ENCODE data around the gene UVRAG. TPM values are rescaled to one million over a fixed set of nuclear protein-coding genes. Genes with fewer than 3 reads are reported as not detected.

UVRAG gene
- total RNA-seq, 1 experiment from 2014 or later = 13.0 TPM

GRCh38 chr11:75905434-75905833 lies 90.4 kb downstream of the UVRAG start:
- TF ChIP-seq EZH2phosphoT487 (IDR thresholded peaks at IDR 0.05; ENCODE audit: borderline replicate concordance, low read length) = no peak
- TF ChIP-seq, protein P1, sequence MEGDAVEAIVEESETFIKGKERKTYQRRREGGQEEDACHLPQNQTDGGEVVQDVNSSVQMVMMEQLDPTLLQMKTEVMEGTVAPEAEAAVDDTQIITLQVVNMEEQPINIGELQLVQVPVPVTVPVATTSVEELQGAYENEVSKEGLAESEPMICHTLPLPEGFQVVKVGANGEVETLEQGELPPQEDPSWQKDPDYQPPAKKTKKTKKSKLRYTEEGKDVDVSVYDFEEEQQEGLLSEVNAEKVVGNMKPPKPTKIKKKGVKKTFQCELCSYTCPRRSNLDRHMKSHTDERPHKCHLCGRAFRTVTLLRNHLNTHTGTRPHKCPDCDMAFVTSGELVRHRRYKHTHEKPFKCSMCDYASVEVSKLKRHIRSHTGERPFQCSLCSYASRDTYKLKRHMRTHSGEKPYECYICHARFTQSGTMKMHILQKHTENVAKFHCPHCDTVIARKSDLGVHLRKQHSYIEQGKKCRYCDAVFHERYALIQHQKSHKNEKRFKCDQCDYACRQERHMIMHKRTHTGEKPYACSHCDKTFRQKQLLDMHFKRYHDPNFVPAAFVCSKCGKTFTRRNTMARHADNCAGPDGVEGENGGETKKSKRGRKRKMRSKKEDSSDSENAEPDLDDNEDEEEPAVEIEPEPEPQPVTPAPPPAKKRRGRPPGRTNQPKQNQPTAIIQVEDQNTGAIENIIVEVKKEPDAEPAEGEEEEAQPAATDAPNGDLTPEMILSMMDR (conservative IDR thresholded peaks at IDR 0.05; ENCODE audit: low read depth, low read length) = no peak
- TF ChIP-seq EZH2 (IDR thresholded peaks at IDR 0.05; ENCODE audit: low read length, unreplicated experiment) = no peak
- Histone ChIP-seq H3K27me3 (ENCODE audit: low read length) (no peaks in the 10 kb centered on the region), H3K9me2 (replicated peaks; ENCODE audit: low read length) (no peaks in the 10 kb centered on the region), H2AFZ (ENCODE audit: low read length) (no peak overlapping the region), H3K9me3 (ENCODE audit: low read length) (no peaks in the 10 kb centered on the region), H3K4me3 (ENCODE audit: low read length) (no peak overlapping the region), H3K9ac (ENCODE audit: low read length) (no peak overlapping the region), H3K36me3 (ENCODE audit: low read depth, low read length) (no peaks in the 10 kb centered on the region), H3K79me2 (ENCODE audit: low read length) (no peaks in the 10 kb centered on the region), H4K20me1 (ENCODE audit: low read length) (no peaks in the 10 kb centered on the region), H3K4me2 (ENCODE audit: low read length) (no peak overlapping the region), H3K4me1 (ENCODE audit: insufficient read depth, low read length) (no peaks in the 10 kb centered on the region), H3F3A (ENCODE audit: low read length, unreplicated experiment) (no peaks in the 10 kb centered on the region), H3K27ac (ENCODE audit: low read length) (no peak overlapping the region)
- intact Hi-C loops (cut with micrococcal nuclease) = no loop called here
- DNase-seq (no peak), ATAC-seq (no peak)
- ChIA-PET POLR2A (ENCODE audit: unreplicated experiment) (no interaction called here), CTCF (no interaction called here)
- BruUV-seq (replicated peaks) = no TSS peak

GRCh38 chr11:75907906-75908527 lies 93.0 kb downstream of the UVRAG start:
- H3K4me3 ChIP-seq (ENCODE audit: low read length) = no peak overlapping the region
- no peaks in the 10 kb centered on the region for H3K9me3 ChIP-seq (ENCODE audit: low read length)
- H3K79me2 ChIP-seq (ENCODE audit: low read length) = no peaks in the 10 kb centered on the region
- intact Hi-C loops (cut with micrococcal nuclease) = no loop called here
- BruUV-seq (replicated peaks) = no TSS peak
- no peak for ATAC-seq
- no peaks in the 10 kb centered on the region for H3K4me1 ChIP-seq (ENCODE audit: insufficient read depth, low read length)
- no peak for DNase-seq
- H3K9ac ChIP-seq (ENCODE audit: low read length) = no peak overlapping the region
- no peaks in the 10 kb centered on the region for H3K27me3 ChIP-seq (ENCODE audit: low read length)
- no peak overlapping the region for H2AFZ ChIP-seq (ENCODE audit: low read length)
- ChIA-PET CTCF (no interaction called here), POLR2A (ENCODE audit: unreplicated experiment) (no interaction called here)
- TF ChIP-seq EZH2 (IDR thresholded peaks at IDR 0.05; ENCODE audit: low read length, unreplicated experiment) (no peak), EZH2phosphoT487 (IDR thresholded peaks at IDR 0.05; ENCODE audit: borderline replicate concordance, low read length) (no peak)
- TF ChIP-seq, protein P1 (conservative IDR thresholded peaks at IDR 0.05; ENCODE audit: low read depth, low read length) = no peak
- no peaks in the 10 kb centered on the region for H4K20me1 ChIP-seq (ENCODE audit: low read length)
- no peak overlapping the region for H3K4me2 ChIP-seq (ENCODE audit: low read length)
- H3K9me2 ChIP-seq (replicated peaks; ENCODE audit: low read length) = no peaks in the 10 kb centered on the region
- peaks cover 3% of the 10 kb centered on the region; the same call in 1 of the 2 replicates for H3K36me3 ChIP-seq (ENCODE audit: low read depth, low read length)
- H3F3A ChIP-seq (ENCODE audit: low read length, unreplicated experiment) = no peaks in the 10 kb centered on the region
- H3K27ac ChIP-seq (ENCODE audit: low read length) = no peak overlapping the region

GRCh38 chr11:75910426-75911145 lies 95.6 kb downstream of the UVRAG start:
- no peaks in the 10 kb centered on the region for H3K4me1 ChIP-seq (ENCODE audit: insufficient read depth, low read length)
- H3K36me3 ChIP-seq (ENCODE audit: low read depth, low read length) = peaks cover 3% of the 10 kb centered on the region; the same call in 1 of the 2 replicates
- no peak for TF ChIP-seq EZH2phosphoT487 (IDR thresholded peaks at IDR 0.05; ENCODE audit: borderline replicate concordance, low read length)
- TF ChIP-seq, protein P1 (conservative IDR thresholded peaks at IDR 0.05; ENCODE audit: low read depth, low read length) = no peak
- TF ChIP-seq EZH2 (IDR thresholded peaks at IDR 0.05; ENCODE audit: low read length, unreplicated experiment) = no peak
- no TSS peak for BruUV-seq (replicated peaks)
- H3K9ac ChIP-seq (ENCODE audit: low read length) = no peak overlapping the region
- H3K27me3 ChIP-seq (ENCODE audit: low read length) = no peaks in the 10 kb centered on the region
- no peaks in the 10 kb centered on the region for H4K20me1 ChIP-seq (ENCODE audit: low read length)
- no peaks in the 10 kb centered on the region for H3F3A ChIP-seq (ENCODE audit: low read length, unreplicated experiment)
- no peaks in the 10 kb centered on the region for H3K9me3 ChIP-seq (ENCODE audit: low read length)
- H3K27ac ChIP-seq (ENCODE audit: low read length) = no peak overlapping the region
- ATAC-seq = no peak
- no peaks in the 10 kb centered on the region for H3K9me2 ChIP-seq (replicated peaks; ENCODE audit: low read length)
- ChIA-PET CTCF (no interaction called here), POLR2A (ENCODE audit: unreplicated experiment) (no interaction called here)
- no peak for DNase-seq
- intact Hi-C loops (cut with micrococcal nuclease) = no loop called here
- H3K4me2 ChIP-seq (ENCODE audit: low read length) = no peak overlapping the region
- no peak overlapping the region for H3K4me3 ChIP-seq (ENCODE audit: low read length)
- no peaks in the 10 kb centered on the region for H3K79me2 ChIP-seq (ENCODE audit: low read length)
- no peak overlapping the region for H2AFZ ChIP-seq (ENCODE audit: low read length)

Data from PC-3 (cell line).